ENCODE results near the gene GLB1L.

The GLB1L gene

GRCh38 chr2:219252570-219252899 lies 7.3 kb upstream of the GLB1L start:
- DNase-seq: peak; percentile 41 to 49

DNA sequence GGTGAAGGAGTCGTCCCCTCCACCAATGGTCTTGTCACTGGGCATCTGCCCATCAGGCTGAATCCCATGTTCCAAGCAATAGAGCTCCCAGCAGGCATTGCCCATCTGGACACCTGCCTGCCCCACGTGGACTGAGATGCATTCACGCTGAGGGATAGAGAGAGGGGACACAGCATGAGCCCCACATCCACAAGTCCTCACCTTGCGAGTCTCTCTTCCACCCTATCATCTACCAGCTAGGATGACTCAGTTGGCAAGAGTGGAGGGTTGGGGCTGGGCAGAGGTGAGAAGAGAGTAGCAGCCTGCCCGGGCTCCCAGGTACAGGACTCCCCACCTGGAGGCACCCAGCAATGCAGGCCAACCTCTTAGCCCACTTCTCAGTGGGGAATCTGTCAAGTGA lies 6.8 kb upstream of the GLB1L start:
- DNase-seq: peak; percentile 41 to 46

DNA sequence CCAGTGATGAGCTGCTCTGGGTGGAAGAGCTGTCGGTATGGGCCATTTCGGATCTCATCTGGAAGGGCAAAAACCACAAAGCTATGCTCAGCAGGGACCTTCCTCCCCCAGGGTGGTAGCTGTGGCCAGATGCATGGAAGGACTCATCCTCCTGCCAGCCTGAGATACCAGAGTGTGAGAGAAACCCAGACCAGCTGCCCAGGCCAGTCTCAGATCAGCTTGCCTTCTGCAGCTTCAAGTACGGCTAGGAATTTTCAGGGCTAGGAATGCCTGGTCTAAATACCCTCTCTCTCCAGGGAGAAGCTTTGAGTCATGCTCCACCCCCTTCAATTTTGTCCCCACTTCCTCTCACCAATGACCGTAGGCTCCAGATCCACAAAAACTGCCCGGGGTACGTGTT lies 6.4 kb upstream of the GLB1L start:
- no peak for DNase-seq

GRCh38 chr2:219250049-219250781 lies 5.0 kb upstream of the GLB1L start:
- no peak for DNase-seq

DNA sequence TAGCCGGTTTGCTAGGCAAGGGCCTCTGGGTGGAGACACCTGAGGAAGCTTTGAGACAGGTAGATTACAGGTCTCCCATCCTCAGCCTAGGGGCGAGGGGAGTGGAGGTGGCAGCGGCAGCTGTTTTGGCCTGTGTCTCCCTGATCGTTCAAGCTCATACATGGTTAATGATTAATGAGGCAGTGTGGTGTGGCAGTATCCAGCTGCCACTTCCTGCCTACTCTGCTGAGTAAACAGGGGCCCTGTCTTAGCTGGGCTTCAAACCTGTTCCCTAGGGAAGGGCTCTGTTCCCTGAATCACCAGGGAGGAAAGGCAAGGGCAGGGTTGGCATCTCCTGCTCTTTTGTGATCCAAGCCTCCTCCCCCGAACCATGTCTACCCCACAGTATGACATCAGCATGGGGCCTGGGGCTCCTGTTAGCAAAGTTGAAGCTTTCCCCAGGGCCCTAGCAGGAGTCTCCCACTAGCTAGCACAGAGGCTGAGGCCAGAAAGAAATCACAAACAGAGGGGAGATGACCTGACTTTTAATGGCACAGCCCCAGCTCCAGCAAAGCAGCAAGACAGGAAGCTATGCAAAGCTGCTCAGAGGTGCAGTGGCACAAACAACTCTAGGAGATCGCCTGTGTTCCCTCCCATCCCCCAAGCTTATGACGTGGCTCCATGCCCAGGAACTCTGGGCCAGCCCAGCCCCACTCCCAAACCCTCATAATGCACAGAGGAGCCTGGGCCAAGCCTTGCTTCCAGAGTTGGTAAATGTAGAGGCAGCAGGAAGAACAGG lies 4.1 kb upstream of the GLB1L start:
- peak; percentile 40 to 44 for DNase-seq

DNA sequence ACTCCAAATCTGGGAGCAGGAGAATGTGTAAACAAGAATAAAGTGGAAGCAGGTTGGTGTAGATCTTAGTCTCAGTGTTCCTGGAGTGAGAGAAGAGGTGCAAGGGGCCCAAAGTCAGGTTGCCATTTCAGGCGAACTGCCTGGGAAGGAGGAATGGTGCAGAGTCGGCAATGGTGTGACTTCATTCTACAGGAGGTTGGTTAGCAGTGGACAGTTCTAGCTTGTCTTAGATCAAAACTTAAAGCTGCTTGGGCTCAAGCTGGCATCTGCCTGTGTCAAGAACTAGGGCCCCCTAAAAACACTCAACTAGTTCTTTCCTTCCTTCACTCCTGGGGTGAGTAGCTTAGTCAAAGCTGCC lies 3.6 kb upstream of the GLB1L start:
- DNase-seq: no peak

DNA sequence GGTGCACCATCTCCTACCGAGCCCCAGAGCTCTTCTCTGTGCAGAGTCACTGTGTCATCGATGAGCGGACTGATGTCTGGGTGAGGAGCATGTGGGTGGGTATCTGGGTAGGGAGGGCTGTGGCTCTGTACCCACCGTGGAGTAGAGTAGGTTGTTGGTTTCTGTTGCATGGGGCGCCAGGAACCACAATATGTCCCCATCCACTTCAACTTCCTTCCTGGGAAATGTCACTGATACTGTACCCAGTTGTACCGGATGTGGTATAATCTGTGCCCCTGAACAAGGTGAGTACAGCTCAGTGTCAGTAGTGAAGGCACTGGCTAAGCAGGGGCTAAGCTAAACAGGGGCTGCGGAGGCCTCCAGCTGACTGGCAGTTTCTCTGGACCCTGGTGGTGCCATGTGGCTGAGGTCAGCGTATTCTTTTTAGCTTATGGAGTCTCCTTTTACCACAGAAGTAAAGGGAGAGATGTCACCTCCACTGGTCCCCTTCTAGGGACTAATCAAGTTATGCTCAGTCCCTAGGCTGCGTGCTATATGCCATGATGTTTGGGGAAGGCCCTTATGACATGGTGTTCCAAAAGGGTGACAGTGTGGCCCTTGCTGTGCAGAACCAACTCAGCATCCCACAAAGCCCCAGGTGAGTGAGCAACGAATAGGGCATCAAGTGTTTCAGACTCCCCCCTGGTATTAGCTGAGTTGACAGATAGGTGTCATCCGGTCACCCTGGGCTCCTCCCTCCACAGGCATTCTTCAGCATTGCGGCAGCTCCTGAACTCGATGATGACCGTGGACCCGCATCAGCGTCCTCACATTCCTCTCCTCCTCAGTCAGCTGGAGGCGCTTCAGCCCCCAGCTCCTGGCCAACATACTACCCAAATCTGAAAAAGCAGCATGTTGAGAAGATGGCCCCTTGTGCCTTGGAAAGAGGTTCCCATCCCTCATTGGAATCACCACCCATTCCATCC lies 2.7 kb upstream of the GLB1L start:
- peak; percentile 67 to 75 for DNase-seq

DNA sequence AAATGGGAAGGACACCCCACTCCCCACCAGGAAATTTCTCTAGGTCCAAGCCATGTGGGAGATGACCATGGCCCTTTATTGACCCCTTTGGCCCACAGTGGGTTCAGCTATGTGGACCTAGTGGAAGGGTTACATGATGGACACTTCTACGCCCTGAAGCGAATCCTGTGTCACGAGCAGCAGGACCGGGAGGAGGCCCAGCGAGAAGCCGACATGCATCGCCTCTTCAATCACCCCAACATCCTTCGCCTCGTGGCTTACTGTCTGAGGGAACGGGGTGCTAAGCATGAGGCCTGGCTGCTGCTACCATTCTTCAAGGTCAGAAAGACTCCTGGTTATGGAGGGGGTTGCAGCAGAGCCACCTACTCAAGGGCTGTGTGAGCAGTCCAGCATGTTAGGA lies 1.3 kb upstream of the GLB1L start:
- no peak for DNase-seq

GRCh38 chr2:219245899-219246230 lies 621 bp upstream of the GLB1L start:
- peak in 1 of 2 donors; percentile 30 for DNase-seq

GRCh38 chr2:219244789-219245147 lies 476 bp downstream of the GLB1L start:
- DNase-seq: no peak

GRCh38 chr2:219243291-219243761 lies 1.9 kb downstream of the GLB1L start:
- no peak for DNase-seq

DNA sequence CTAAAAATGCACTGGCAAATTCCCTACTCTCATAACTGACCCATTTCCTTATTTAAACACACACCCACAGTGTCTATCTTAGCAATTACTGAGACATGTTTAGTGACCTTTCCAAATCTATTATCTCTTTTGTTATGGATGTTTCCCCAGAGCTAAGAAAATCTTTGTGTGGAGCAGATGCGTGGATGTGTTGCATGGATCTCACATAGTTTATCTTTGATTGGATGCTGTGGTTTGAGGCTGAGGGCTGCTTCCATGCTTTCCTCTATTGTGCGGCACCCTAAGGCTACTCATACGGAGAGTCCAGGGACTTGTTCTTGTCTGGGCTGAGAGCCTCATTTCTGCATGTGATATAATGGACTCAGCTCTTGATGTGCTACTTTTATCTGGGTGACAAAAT lies 10.9 kb downstream of the GLB1L start:
- no peak for DNase-seq

- peak in 1 of 2 donors; percentile 35 for DNase-seq
Measured at GRCh38 chr2:219230059-219230540, 15.1 kb downstream of the GLB1L start.

DNA sequence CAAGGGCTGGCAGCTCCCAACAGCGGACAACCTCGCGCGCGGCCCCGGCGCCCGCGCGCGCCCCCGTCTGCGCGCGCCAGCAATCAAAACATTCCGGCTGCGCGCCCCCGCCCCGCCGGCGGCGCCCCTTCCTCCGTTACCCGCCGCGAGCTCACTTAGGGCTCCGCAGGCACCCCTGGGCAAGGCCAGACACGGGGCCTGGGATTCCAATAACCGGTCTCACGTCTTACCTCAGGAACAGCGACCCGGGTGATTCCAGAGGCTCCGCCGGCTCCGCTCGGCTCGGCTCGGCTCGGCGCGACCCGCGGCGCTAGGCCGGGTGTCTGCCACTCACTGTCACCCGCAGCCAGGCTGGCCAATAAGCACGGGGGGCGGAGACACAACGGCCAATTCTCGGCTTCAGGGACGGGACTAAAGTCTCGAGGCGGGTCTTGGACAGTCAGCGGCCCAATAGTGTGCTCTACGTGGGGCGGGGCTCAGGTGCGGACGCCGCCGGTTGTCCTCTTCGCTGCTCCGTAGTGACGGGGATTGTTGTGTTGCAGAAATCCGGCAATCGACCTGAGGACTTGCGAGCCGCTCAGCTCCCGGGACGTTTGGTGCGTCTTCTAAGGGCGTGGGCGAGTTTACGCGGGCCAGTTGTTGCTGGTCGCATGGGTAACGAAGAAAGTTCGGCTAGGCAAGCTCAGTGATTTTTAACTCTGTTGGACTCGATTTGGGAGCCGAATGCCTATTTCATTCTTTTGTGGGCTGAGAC lies 15.8 kb downstream of the GLB1L start, which contains the start of the genes ANKZF1 and ATG9A:
Gene ANKZF1 (plus strand): TSS at position 502 of the 754 bp plus-strand sequence. CDS start 452 bp downstream, outside the sequence.
Gene ATG9A (minus strand): TSS at position 332 of the 754 bp plus-strand sequence. CDS start 1,612 bp downstream, outside the sequence.
- peak; percentile 97 to 98 for DNase-seq

GRCh38 chr2:219228911-219229304 lies 16.3 kb downstream of the GLB1L start:
- DNase-seq: no peak

GRCh38 chr2:219228041-219228910 lies 17.0 kb downstream of the GLB1L start:
- DNase-seq: no peak

DNA sequence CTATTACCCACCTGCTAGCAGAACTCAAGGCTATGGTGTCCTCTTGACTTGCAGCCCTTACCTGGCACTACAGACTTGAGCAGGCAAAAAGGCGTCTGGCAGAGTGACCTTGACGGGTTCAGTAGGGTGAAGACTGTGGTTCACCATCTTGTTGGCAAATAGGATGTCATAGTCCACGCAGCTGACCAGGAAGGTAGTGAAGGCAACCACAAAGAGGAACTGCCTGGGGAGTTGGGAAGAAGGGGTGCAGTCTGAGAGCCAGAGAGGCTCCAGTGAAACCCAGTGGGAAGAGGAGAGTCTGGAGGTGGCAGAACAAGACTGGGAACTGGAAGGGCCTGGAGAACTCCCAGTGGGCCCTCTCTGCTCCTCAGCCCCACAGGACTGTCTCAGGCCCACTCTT lies 19.9 kb downstream of the GLB1L start:
- no peak for DNase-seq

DNA sequence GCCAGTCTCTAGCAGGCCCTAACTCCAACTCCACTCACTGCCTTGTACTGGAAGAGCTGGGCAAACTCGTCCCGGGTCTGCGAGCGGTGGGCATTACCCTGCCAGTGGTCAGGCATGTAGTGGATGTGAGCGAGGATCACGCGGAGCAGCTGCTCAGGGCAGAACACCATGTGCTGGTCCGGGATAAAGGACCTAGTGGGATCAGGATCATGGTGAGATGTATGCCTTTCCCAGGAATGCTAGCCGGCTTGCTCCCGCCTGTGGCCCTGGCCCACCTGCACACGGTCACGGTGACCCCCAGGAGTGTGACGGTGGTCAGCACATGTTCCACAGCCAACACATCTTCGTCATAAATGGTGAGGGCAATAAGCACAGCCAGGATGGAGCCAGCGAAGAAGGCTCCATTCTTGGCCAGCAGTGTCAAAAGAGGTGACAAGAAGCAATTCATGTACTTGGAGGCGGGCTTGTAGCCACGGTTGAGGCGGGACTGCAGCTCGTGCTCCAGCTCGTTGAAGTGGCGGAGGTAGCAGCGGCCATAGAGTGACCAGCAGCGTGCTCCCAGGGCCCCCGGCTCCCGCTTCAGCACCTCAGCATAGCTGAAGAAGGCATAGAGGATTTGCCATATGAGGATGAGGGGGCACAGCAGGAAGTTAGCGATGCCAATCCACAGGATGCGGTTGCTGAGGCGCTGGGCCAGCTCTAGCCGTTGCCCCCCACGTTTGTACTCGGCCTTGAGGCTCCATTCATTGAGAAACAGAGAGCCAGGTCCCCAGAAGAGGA lies 21.2 kb downstream of the GLB1L start:
- no peak for DNase-seq

DNA sequence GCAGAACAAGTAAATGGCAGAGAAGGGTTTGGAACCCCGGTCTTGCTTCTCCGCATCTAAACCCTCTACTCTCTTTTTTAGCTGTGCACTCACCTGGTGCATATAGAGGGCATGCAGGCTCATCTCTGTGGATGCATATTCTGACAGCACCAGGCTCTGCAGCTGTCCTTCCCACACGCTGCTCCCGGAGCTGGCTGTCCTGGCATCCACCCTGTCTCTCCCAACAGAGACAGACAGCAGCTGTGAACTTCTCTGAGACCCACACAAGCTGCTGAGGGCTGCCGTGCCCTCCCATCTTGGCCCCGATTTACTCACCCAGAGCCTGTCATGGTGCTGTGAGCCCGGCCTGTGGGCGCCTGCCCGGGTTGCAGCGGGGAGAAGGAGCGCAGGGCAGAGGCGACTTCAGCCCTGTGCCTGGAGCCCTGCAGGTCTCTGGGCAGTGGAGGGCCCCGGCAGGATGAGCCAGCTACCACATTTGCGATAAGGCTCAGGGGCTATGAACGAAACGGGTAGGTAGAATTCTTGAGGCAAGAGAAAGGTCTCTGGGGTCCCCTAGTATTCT lies 23.2 kb downstream of the GLB1L start:
- no peak for DNase-seq

Data from activated CD4-positive, alpha-beta T cell treated with anti-CD3 and anti-CD28 coated beads for 4 hours (primary cell).